ENCODE data around the gene EXOC6B.

- no peak for TF ChIP-seq CTCF (IDR thresholded peaks at IDR 0.05)
- no peak for TF ChIP-seq POLR2AphosphoS5 (IDR thresholded peaks at IDR 0.05)
- no peak for TF ChIP-seq POLR2A (IDR thresholded peaks at IDR 0.05)
Observed at GRCh38 chr2:72145289-72145657, 680.6 kb downstream of the EXOC6B start.

All from prostate gland (tissue), 2 donors.